ENCODE measurements around the gene TUBB4B.

GRCh38 chr9:137192859-137193258 lies 48.2 kb upstream of the TUBB4B start:
- TF ChIP-seq POLR2A (IDR thresholded peaks at IDR 0.05; ENCODE audit: low read depth, low read length), result no peak
- no peak for TF ChIP-seq POLR2AphosphoS5 (IDR thresholded peaks at IDR 0.05; ENCODE audit: low read depth, low read length)
